Fibroblast of lung (primary cell): ENCODE results near the gene NECTIN2.

Experiments used
- CTCF ChIP-seq, 2 donors: IDR thresholded peaks in 1 of 2; conservative IDR thresholded peaks in 1 of 2; 1 replicate in 1 of 2; 2 replicates in 1 of 2; pipeline ENCODE4 v1.5.1; 2011 to 2012; ENCODE audit warnings: low read length in 2 of 2, control low read depth in 1 of 2, inconsistent platforms in 1 of 2, low read depth in 1 of 2, mild to moderate bottlenecking in 1 of 2
- EZH2 ChIP-seq: IDR thresholded peaks from 2 replicates; pipeline ENCODE4 v1.5.1; 2012; ENCODE audit warnings: low read length, control low read depth, mild to moderate bottlenecking; ENCODE audit errors: missing control alignments

- no peak for TF ChIP-seq CTCF (conservative IDR thresholded peaks at IDR 0.05 in 1 of 2, IDR thresholded peaks at IDR 0.05 in 1 of 2; ENCODE audit: low read depth in 1 of 2, low read length in 2 of 2)
- no peak for TF ChIP-seq EZH2
Measured at GRCh38 chr19:44866664-44867063, 20.6 kb downstream of the NECTIN2 start.
